Erythroblast (primary cell): ENCODE results near the gene CAMTA2.

Source experiments
- DNase-seq, 2 experiments: peaks; one replicate each; lab custom pipeline; 2025; lab: John Stamatoyannopoulos, UW
- GATA1 ChIP-seq: IDR thresholded peaks from 2 replicates; pipeline ENCODE4 v1.6.1; 2011; ENCODE audit warnings: low read depth, mild to moderate bottlenecking, control low read depth, low read length, moderate library complexity
- POLR2A ChIP-seq: IDR thresholded peaks from 2 replicates; pipeline ENCODE4 v1.6.1; 2011; ENCODE audit warnings: mild to moderate bottlenecking, low read length

Gene CAMTA2

DNA sequence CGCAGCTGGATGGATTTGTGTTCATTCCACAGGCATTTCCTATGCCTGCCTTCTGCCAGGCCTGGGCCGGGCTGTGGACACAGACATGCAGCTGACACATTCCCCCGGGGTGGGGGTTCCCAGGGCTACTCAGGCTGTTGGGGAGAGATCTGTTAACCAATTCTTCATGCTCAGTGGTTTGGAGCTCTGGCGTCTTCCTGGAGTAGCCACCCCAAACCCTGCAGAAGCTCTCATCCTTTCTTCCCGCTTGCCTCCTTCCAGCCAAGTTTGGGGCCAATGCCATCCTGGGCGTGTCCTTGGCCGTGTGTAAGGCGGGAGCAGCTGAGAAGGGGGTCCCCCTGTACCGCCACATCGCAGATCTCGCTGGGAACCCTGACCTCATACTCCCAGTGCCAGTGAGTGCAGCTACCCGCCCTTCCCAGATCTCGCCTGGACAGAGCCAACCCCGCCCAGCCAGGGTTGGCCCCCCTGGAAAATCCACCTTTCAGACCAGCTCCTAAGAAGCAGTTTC is 34.0 kb downstream of the CAMTA2 start:
- no peak for DNase-seq
- no peak for TF ChIP-seq GATA1
- TF ChIP-seq POLR2A = no peak

DNA sequence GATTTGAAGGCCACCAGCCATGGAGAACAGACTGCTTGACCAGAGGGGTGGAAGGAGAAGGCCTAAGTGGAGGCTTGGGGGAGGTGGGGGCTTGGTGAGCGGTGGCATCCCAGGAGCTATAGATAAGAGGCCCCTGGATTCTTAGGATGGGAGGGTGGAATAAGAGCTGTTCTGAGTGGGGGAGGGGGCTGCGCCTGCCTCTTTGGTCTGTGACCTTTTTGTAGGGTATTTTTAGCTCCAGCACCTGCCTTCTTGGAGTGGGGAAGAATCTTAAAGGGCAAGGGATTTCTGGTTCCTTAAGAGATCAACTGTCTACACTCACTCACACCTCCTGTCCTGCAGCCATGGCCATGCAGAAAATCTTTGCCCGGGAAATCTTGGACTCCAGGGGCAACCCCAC is 36.0 kb downstream of the CAMTA2 start:
- no peak for DNase-seq

GRCh38 chr17:4950746-4951204 is 36.7 kb downstream of the CAMTA2 start, which contains the start of gene ENO3:
TSS of gene ENO3 (plus strand) at chr17:4951119. CDS start at chr17:4951830, 711 bp downstream.
- TF ChIP-seq GATA1 = no peak
- TF ChIP-seq POLR2A = no peak
- peak; percentile 39 to 48 for DNase-seq

More for the DNA sequence above, 36.0 kb downstream of the CAMTA2 start:
- TF ChIP-seq POLR2A = no peak

GRCh38 chr17:4950075-4950745 is 37.3 kb downstream of the CAMTA2 start:
- TF ChIP-seq GATA1 = no peak
- peak; percentile 73 for TF ChIP-seq POLR2A
- DNase-seq = peak; percentile 83 to 84

GRCh38 chr17:4949321-4950074 is 38.0 kb downstream of the CAMTA2 start:
- peak; percentile 85 to 91 for DNase-seq

DNA sequence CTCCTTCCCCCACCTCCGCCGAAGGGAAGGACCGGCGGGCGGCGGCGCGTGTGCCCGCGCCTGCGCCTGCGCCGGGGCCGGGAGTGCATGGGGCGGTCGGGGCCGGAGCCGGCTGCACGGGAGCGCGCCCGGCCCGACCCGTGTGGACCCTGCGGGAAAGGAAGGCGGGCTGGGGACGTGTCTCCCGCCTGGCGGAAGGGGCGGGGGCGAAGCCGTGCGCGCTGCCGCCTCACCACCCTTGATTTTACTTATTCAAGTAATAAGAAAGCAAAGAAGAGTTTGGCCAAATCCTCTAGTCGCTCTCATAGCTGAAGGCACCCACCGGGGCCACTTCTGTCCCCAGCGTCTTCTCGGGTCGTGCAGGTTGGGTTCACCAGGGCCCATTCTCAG is 38.5 kb downstream of the CAMTA2 start:
- no peak for TF ChIP-seq GATA1
- TF ChIP-seq POLR2A = peak; percentile 47
- DNase-seq = peak; percentile 87 to 89

More at GRCh38 chr17:4949321-4950074, 38.0 kb downstream of the CAMTA2 start:
- TF ChIP-seq GATA1 (no peak), POLR2A (no peak)

DNA sequence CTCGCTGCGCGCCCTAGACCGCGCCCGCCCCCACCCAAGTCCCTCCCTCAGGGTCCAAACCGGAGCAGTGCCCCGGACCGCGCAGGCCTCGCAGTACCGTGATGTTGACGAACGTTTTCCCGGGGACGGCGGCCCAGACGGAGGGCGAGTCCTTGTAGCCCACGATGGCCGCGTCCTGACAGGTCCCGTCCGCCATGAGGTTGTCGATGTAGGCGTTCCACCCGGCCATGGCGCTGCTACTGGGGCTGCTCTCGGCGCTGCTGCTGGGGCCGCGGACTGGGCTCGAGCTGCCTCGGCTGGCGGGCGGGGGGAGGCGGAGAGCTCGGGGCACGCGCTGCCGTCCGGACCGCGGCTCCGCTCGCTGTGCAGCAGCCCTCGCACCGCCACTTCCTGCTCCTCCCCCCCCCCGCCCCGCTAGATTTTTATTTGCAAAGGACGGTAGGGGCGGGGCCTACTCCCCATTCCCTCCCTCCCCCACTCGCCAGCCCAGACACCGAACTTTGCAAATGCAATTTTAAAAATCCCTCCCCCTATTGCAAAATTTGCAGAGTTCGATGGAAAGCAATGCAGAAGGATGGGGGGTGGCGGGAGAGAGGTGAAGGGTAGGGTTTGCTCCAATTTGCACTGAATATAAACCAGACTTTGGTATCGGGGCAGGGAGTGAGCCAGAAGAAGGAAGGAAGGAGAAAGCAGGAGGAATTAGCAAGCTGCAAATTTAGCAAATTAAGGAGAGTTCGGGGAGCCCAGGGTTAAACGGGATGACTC is 39.1 kb downstream of the CAMTA2 start, which contains the start of gene PFN1:
TSS of gene PFN1 (minus strand) at position 365 of the 765 bp plus-strand sequence. CDS start at position 229, 136 bp downstream.
- peak; percentile 86 for TF ChIP-seq POLR2A
- no peak for TF ChIP-seq GATA1
- DNase-seq = peak; percentile 93 to 95

DNA sequence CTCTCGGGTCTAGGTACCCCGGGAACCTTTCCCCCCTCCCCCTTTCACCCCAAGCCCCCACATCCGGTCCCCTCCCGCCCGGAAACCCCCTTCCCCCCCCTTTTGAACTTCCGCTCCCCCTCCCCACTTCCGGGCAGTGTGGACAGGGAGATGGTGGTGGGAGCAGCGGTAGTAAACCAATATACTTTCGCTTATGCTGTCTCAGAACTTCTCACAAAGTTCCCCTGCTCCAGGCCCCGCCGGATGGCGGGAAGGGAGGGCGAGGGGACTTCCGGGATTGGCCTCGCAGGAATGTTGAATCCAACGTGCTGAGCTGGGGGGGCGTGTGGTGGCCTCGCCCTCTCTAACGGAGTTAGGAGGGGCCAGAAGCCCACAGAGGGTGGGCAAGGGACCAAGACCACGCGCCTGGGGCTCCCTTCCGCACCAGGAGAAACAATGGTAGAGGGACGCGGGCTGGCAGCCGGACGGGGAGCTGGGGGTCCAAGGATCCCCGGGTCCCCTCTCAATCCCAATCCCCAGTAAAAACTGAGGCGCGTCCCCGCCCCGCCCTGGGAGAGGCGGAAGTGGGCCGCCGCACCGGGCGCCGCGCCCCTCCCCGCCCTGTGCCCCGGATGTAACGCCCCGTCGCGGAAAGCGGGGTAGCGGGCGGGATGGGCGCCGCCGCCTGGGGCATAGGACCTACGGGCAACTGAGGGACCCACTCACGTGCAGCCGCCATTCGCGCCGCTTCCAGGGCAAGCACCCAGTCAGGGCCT is 39.9 kb downstream of the CAMTA2 start:
- peak; percentile 78 to 85 for DNase-seq
- TF ChIP-seq POLR2A = no peak
- no peak for TF ChIP-seq GATA1

DNA sequence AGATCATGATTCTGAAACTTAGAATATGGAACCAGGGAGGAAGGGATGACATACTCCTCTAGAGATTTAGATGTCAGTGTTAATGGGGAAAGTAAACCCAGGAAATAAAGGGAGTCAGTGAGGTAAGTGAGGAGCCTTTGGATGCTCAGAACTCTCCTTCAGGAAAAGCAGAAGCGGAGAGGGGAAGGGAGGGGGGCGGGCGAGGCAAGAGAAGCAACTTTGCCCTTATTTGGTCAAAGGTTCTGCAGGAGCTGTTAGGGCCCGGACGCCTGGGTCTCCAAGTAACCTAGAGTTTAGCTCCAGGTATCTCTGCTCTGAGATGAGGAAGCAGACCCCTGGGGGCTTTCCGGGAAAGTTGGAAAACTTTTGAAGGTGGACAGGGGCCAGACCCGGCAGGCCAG is 40.5 kb downstream of the CAMTA2 start:
- peak; percentile 48 to 59 for DNase-seq
- TF ChIP-seq GATA1 (no peak), POLR2A (no peak)

DNA sequence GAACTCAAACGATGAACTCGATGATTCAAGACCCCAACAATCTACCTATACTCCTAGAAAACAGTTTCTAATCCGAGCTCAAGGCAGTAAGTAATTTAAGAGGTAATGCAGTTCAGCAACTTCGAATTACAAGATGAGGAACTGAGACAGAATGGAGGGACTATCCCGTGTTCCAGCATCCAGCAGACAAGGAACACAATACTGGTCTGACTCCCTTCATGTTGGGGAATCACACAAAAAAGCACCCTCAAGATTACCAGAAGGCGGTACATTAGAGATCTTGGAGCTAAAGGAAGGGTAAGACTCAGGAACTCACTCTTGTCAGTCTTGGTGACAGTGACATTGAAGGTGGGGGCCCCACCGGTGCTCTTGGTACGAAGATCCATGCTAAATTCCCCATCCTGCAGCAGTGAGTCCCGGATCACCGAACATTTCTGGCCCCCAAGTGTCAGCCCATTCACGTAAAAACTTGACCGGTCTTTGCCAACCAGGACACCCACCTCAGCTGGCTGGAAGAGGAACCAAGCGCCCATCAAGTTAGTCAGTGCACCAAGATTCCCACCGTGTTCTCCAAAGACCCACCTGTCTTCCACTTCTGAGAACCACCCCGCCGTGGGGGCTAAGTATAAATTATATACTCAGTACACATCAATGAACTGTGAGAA is 41.0 kb downstream of the CAMTA2 start:
- DNase-seq = no peak

GRCh38 chr17:4945944-4946280 is 41.6 kb downstream of the CAMTA2 start:
- TF ChIP-seq GATA1 = no peak
- no peak for TF ChIP-seq POLR2A
- no peak for DNase-seq

More for the DNA sequence above, 41.0 kb downstream of the CAMTA2 start:
- TF ChIP-seq POLR2A = no peak
